Measurements from ENCODE around the gene PHOSPHO2. TPM values are rescaled to one million over a fixed set of nuclear protein-coding genes. Genes with fewer than 3 reads are reported as not detected.

PHOSPHO2 gene
- total RNA-seq, 1 donor from 2014 or later: 2.2 TPM

GRCh38 chr2:169748319-169748718 lies 54.0 kb downstream of the PHOSPHO2 start:
- intact Hi-C loops (cut with DNase I): no loop called here
- DNase-seq (ENCODE audit: low spot score): no peak

Other genes starting within 250 kb of the PHOSPHO2 start
- gene BBS5, start 215.0 kb upstream of the PHOSPHO2 start, total RNA-seq: 8.2 TPM
- 90.5 TPM for gene KLHL41, start 184.8 kb upstream of the PHOSPHO2 start, total RNA-seq
- gene FASTKD1, start 120.6 kb upstream of the PHOSPHO2 start, total RNA-seq: 65.2 TPM
- gene PPIG, start 110.1 kb upstream of the PHOSPHO2 start, total RNA-seq: 40.6 TPM
- not detected for gene CFAP210, start 64 bp upstream of the PHOSPHO2 start, total RNA-seq
- 9.0 TPM for gene KLHL23, start 39.4 kb downstream of the PHOSPHO2 start, total RNA-seq
- 61.8 TPM for gene SSB, start 104.4 kb downstream of the PHOSPHO2 start, total RNA-seq
- gene METTL5, start 130.4 kb downstream of the PHOSPHO2 start, total RNA-seq: 61.5 TPM
- 87.5 TPM for gene UBR3, start 133.0 kb downstream of the PHOSPHO2 start, total RNA-seq

Measured in cardiac septum (tissue), 1 donor.